ENCODE measurements around the gene ZPLD1.

DNA sequence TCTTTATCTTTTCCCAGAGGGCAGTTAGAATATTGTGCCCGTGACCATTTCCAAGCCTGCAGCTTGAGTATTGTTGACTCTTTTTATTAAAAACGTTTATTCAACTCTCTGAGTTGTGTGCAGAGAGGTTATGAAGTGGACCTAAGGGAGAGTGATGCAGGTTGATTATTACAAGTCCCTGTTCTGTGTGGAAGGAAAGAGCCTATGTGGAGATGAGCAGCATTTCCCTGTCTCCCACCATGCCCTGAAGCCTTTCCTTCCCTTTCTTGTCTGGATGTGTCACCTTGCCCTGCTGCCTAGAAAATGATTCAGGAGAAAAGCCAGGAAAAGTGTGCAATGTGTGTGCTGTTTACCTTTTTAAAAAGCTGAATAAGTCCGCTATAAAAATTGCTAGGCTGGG is 19.4 kb downstream of the ZPLD1 start:
- TF ChIP-seq SAP30 (IDR thresholded peaks at IDR 0.05; ENCODE audit: insufficient read depth, insufficient replicate concordance, low read length) (no peak), TAF1 (IDR thresholded peaks at IDR 0.05; ENCODE audit: low read depth, low read length) (no peak), POLR2A (IDR thresholded peaks at IDR 0.05; ENCODE audit: control extremely low read depth in 1 of 2, low read depth in 2 of 2, low read length in 2 of 2) (no peak), EP300 (IDR thresholded peaks at IDR 0.05; ENCODE audit: borderline replicate concordance in 1 of 2, low read depth in 2 of 2, low read length in 2 of 2) (no peak), RXRA (IDR thresholded peaks at IDR 0.05; ENCODE audit: insufficient read depth, low read depth, low read length) (no peak), TCF12 (IDR thresholded peaks at IDR 0.05; ENCODE audit: low read depth, low read length) (no peak), HDAC2 (IDR thresholded peaks at IDR 0.05; ENCODE audit: borderline replicate concordance in 1 of 2, low read depth in 2 of 2, low read length in 2 of 2) (no peak), EZH2 (IDR thresholded peaks at IDR 0.05; ENCODE audit: low read depth, low read length, severe bottlenecking) (no peak), POU5F1 (IDR thresholded peaks at IDR 0.05; ENCODE audit: low read depth, low read length) (no peak), BCL11A (IDR thresholded peaks at IDR 0.05; ENCODE audit: low read depth in 2 of 2, low read length in 2 of 2) (no peak), KDM5A (IDR thresholded peaks at IDR 0.05; ENCODE audit: low read length) (no peak), TEAD4 (IDR thresholded peaks at IDR 0.05; ENCODE audit: low read depth, low read length) (no peak), ASH2L (IDR thresholded peaks at IDR 0.05; ENCODE audit: low read length) (no peak)
- TF ChIP-seq, protein P1, sequence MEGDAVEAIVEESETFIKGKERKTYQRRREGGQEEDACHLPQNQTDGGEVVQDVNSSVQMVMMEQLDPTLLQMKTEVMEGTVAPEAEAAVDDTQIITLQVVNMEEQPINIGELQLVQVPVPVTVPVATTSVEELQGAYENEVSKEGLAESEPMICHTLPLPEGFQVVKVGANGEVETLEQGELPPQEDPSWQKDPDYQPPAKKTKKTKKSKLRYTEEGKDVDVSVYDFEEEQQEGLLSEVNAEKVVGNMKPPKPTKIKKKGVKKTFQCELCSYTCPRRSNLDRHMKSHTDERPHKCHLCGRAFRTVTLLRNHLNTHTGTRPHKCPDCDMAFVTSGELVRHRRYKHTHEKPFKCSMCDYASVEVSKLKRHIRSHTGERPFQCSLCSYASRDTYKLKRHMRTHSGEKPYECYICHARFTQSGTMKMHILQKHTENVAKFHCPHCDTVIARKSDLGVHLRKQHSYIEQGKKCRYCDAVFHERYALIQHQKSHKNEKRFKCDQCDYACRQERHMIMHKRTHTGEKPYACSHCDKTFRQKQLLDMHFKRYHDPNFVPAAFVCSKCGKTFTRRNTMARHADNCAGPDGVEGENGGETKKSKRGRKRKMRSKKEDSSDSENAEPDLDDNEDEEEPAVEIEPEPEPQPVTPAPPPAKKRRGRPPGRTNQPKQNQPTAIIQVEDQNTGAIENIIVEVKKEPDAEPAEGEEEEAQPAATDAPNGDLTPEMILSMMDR (IDR thresholded peaks at IDR 0.05; ENCODE audit: control extremely low read depth in 1 of 3, insufficient read depth in 1 of 3, low read depth in 1 of 3, low read length in 3 of 3): no peak
